Measurements from ENCODE around the gene RPL13.

Gene RPL13

DNA sequence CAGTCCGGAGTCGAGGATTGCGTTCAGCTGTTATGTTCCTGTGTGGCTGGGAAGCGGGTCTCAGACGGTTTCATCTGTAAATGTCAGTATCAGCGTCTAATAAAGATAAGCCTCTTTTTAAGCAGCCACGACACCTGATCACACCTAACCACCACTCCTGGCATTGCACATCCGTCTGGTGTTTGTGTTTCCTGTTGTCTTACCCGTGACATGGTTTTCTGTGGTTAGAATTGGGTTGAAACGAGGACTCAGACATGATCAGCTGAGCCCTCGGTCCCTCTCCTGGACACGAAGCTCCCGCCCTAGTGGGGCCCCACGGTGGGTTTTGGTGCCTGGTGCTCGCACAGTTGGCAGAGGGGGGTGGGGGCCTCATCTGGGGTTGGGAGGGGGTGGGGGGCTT is 33.4 kb downstream of the RPL13 start:
- no peak for DNase-seq (ENCODE audit: low read depth)
- H3K4me3 ChIP-seq (ENCODE audit: low read depth, low read length), result no peak overlapping the region
- TF ChIP-seq, protein P1, sequence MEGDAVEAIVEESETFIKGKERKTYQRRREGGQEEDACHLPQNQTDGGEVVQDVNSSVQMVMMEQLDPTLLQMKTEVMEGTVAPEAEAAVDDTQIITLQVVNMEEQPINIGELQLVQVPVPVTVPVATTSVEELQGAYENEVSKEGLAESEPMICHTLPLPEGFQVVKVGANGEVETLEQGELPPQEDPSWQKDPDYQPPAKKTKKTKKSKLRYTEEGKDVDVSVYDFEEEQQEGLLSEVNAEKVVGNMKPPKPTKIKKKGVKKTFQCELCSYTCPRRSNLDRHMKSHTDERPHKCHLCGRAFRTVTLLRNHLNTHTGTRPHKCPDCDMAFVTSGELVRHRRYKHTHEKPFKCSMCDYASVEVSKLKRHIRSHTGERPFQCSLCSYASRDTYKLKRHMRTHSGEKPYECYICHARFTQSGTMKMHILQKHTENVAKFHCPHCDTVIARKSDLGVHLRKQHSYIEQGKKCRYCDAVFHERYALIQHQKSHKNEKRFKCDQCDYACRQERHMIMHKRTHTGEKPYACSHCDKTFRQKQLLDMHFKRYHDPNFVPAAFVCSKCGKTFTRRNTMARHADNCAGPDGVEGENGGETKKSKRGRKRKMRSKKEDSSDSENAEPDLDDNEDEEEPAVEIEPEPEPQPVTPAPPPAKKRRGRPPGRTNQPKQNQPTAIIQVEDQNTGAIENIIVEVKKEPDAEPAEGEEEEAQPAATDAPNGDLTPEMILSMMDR (conservative IDR thresholded peaks at IDR 0.05; ENCODE audit: low read depth, low read length), result no peak

- no peak overlapping the region for H3K4me3 ChIP-seq (ENCODE audit: low read depth, low read length)
- DNase-seq (ENCODE audit: low read depth), result no peak
- TF ChIP-seq, protein P1 (conservative IDR thresholded peaks at IDR 0.05; ENCODE audit: low read depth, low read length), result no peak
Measured at GRCh38 chr16:89595330-89596060, 35.0 kb downstream of the RPL13 start.

DNA sequence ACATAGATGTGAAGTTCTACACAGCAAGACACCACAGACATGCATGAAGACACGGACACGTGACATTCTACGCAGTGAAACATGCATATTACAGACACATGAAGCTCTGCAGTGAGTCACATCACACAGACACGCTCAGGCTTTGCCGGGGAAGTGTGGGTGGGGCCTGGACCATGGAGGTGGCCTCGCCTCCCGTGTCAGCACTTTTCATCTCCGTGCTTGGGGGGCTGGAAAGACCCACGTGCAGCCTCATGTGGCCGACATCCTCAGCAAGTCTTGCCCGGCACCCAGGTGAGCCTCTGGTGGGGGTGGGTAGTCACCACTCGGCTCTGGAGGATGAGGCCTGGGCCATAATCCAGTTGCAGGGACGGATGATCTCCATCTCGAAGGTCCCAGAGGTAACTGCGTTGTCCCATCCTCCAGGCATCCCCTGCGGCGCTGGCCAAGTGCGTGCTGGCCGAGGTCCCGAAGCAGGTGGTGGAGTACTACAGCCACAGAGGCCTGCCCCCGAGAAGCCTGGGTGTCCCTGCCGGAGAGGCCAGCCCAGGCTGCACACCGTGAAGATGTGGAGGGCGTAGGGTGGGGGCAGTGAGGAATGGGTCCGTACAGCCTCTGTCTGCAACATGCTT is 35.7 kb downstream of the RPL13 start:
- H3K4me3 ChIP-seq (ENCODE audit: low read depth, low read length), result no peak overlapping the region
- TF ChIP-seq, protein P1 (conservative IDR thresholded peaks at IDR 0.05; ENCODE audit: low read depth, low read length), result no peak
- DNase-seq (ENCODE audit: low read depth), result no peak

DNA sequence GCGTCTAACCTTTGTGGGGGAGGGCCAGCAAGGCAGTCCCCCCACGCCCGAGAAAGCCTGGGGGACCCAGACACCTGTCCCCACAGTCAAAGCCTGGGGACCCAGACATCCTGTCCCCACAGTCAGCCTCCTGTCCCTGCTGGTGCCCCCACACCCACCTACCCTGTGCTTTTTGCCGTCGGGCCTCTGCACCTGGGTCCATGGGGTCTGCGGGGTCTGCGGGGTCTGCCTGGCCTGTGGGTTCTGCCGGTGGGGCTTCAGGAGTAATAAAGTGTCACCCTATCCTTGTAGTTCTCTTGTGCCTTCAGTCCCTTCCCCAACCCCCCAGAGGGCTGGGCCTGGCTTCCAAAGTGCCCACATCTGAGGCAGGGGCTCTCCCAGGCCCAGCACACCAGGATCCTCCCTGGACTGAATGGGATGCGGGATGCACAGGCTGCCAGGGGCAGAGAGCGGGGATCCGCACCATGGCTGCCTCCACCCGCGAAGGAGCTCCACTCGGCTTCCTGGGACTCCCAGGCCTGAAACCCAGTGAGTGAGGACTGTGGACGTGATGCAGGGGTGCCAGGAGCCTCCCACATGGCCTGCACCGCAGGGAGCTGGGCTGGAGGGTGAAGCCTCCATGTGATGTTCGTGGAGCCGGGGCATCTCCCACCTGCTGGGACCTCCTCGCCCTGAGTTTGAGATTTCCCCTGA is 36.6 kb downstream of the RPL13 start:
- no peak overlapping the region for H3K4me3 ChIP-seq (ENCODE audit: low read depth, low read length)
- no peak for DNase-seq (ENCODE audit: low read depth)
- TF ChIP-seq, protein P1 (conservative IDR thresholded peaks at IDR 0.05; ENCODE audit: low read depth, low read length), result no peak

GRCh38 chr16:89598199-89598598 is 37.7 kb downstream of the RPL13 start:
- TF ChIP-seq, protein P1 (conservative IDR thresholded peaks at IDR 0.05; ENCODE audit: low read depth, low read length), result no peak
- DNase-seq (ENCODE audit: low read depth), result peak; percentile 68
- no peak overlapping the region for H3K4me3 ChIP-seq (ENCODE audit: low read depth, low read length)

- TF ChIP-seq, protein P1 (conservative IDR thresholded peaks at IDR 0.05; ENCODE audit: low read depth, low read length), result peak; percentile 39
- H3K4me3 ChIP-seq (ENCODE audit: low read depth, low read length), result no peak overlapping the region
- DNase-seq (ENCODE audit: low read depth), result no peak
Measured at GRCh38 chr16:89599451-89599858, 39.0 kb downstream of the RPL13 start.
